Measurements from ENCODE around the gene MKI67.

Gene MKI67

DNA sequence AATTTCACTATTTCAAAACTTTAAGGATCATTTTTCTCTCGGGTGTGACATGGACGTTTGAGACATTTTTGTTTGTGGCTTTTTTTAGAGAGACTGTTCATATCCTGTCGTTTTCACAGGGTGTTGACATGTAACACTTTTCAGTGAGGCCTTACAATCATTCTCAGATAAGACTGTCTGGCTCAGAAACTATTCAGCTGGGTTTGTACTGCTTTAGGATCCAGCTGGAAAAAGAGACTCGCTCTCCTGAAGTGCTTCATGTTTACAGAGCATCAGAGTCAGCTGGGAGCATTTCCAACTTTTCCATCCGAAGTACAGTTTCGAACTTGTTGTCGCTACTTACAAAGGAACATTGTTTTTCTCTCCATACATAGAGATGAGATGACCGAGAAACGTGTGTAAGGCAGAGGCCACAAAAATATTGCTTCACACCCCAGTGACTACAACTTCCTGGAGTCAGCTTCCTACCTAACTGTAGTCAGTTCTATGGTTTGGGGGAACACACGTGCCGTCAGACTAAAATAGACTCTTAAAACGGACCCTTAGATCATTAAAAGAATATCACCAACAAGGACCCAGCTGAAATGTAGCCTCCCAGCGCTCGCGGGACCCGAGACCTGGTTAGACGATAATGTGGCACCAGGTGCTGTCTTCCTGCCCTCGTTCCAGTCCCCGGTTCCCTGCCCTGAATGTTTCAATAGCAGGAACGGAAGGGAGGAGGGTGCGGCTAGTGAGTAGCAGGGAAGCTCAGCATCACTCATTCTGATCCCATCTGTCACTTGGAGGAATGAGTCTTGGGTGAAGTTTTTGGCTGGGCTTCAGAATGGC lies 78.0 kb downstream of the MKI67 start:
- no peak for DNase-seq

DNA sequence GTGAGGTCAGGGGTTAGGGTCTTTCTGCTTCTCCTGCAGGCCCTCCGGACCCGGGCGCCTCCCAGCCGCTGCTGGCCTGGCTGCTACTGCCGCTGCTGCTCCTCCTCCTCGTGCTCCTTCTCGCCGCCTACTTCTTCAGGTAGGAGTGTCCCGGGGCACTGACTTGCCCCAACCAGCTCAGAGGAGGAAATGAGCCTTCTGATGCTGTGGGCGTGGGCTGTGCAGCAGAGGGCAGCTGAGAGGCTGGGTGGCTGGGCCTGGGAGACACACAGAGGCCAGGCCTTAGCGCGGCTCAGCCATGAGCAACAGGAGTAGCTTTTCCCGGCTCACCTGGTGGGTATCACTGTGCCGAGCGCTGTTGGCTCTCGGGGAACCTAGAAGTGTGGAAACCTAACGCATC lies 78.9 kb downstream of the MKI67 start:
- DNase-seq, result no peak

- no peak for DNase-seq
These were observed 79.3 kb downstream of the MKI67 start for GRCh38 chr10:128046953-128047290.

All from NCI-H526 treated with DMSO at 0.1 percent for 48 hours (cell line).